Measurements from ENCODE around the gene STEAP1B.

The STEAP1B gene

DNA sequence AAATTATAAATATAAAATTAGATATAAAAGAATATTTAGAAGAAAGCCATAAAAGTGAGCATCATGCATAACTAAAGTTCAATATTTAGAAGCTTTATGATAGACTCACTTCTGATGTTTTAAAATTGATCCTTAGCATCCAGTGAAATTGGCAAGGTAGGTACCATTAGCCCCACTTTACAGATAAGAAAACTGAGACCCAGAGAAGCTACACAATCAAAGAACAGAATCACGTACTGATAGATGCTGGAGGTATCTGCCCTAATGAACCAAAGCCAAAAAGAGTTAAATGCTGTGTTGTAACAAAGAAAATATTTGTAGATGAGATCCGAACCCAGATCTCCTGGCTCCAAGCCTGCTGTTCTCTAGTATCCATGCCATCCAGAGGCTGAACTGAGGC, 100.4 kb downstream of the STEAP1B start:
- TF ChIP-seq, protein P1, sequence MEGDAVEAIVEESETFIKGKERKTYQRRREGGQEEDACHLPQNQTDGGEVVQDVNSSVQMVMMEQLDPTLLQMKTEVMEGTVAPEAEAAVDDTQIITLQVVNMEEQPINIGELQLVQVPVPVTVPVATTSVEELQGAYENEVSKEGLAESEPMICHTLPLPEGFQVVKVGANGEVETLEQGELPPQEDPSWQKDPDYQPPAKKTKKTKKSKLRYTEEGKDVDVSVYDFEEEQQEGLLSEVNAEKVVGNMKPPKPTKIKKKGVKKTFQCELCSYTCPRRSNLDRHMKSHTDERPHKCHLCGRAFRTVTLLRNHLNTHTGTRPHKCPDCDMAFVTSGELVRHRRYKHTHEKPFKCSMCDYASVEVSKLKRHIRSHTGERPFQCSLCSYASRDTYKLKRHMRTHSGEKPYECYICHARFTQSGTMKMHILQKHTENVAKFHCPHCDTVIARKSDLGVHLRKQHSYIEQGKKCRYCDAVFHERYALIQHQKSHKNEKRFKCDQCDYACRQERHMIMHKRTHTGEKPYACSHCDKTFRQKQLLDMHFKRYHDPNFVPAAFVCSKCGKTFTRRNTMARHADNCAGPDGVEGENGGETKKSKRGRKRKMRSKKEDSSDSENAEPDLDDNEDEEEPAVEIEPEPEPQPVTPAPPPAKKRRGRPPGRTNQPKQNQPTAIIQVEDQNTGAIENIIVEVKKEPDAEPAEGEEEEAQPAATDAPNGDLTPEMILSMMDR (conservative IDR thresholded peaks at IDR 0.05) = no peak
- H3K27ac ChIP-seq = no peak overlapping the region

DNA sequence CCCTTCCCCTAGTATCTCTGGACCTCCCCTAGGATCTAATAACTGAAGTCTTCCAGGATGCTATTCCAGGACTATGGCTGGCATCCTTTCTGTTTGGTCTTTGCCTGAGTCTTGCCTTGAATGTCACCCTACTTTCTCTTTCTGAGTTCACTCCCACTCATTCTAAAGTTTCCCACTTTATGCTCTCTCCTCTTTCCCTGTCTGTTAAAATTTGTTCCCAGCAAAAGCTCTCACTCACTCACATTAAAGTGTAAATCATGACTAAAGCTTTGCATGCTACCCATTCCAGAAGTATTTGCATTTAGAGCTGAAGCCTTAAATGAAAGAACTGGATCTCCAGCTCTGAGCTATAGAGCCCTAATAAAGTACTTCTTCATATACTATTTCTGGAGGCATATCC, 100.9 kb downstream of the STEAP1B start:
- no peak overlapping the region for H3K27ac ChIP-seq
- TF ChIP-seq, protein P1 (conservative IDR thresholded peaks at IDR 0.05) = no peak

DNA sequence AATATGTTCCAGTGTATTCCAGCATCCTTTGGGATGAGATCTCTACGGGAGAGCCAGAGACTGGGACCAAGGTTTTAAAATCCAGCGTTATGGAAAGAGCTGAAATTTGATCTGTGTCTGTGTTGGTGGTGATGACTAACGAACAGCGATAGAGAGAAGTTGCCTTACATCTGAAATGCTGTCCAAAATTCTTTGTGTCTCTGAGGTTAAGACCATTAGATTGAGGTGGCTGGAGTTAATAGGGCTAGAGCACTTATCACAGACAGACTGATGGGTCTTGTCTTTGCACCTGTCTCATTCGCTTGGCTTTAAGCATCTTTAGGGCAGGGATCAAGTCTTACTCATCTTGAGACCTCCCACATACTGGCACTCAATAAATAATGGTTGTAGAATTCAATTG, 102.0 kb downstream of the STEAP1B start:
- TF ChIP-seq, protein P1 (conservative IDR thresholded peaks at IDR 0.05) = no peak
- no peak overlapping the region for H3K27ac ChIP-seq

DNA sequence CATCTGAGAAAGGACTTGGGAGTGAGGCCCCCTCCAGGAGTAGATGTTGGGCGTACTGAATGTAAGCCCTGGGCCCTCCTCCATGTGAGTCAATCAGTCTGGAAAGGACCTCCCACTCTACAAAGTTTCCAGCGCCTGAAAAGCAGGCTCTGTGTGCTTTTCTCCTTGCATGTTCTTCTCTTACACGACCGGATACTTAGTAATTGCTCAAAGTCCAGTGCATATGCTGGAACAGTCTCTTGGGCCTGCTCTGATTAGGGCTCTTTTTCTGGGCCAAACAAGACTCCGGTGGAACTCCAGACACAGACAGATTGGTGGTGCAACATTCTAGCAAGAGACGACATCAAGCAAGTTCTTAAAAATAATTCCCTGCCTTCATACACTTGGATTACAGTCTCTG, 104.8 kb downstream of the STEAP1B start:
- H3K27ac ChIP-seq = no peak overlapping the region
- TF ChIP-seq, protein P1 (conservative IDR thresholded peaks at IDR 0.05) = no peak

GRCh38 chr7:22394739-22395138, 105.2 kb downstream of the STEAP1B start:
- TF ChIP-seq, protein P1 (conservative IDR thresholded peaks at IDR 0.05) = no peak
- no peak overlapping the region for H3K27ac ChIP-seq

GRCh38 chr7:22393913-22394729, 105.9 kb downstream of the STEAP1B start:
- no peak overlapping the region for H3K27ac ChIP-seq
- TF ChIP-seq, protein P1 (conservative IDR thresholded peaks at IDR 0.05) = no peak

DNA sequence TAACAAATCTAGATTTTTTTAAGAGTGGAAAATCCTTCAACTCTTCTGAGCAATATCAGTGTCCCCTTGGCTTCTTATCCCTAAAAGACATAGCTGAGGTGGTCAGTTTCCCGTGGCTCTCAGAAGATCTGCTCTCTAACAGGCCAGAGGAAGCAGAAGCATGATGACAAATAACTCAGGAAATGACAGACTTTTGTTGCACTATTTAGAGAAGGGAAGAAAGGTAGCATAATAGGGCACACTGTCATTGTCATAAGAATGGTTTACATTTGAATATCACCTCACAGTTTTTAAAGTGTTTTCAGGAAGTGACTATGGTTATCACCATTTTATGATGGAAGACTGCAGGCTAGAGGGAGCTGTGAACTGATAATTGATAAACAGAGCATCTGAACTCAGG, 109.5 kb downstream of the STEAP1B start:
- TF ChIP-seq, protein P1 (conservative IDR thresholded peaks at IDR 0.05) = no peak
- no peak overlapping the region for H3K27ac ChIP-seq
